DOHH2 (cell line): ENCODE data around the gene PRKCD.

ENCODE experiments used
- H3F3A ChIP-seq: fragments of 200-600 bp; sonication (generic), shearing (Covaris generic); 2 replicates; pipeline ENCODE4 v1.6.0; 2016; ENCODE audit warnings: antibody characterized with exemption, mild to moderate bottlenecking; ENCODE audit not compliant: control insufficient read depth, insufficient read depth
- H3K27ac ChIP-seq: fragments of 200-600 bp; sonication (generic); 2 replicates; pipeline ENCODE4 v1.5.1; 2014; ENCODE audit warnings: low read depth, mild to moderate bottlenecking, low read length, moderate library complexity
- H3K27me3 ChIP-seq: fragments of 200-600 bp; sonication (generic); 2 replicates; pipeline ENCODE4 v1.6.1; 2014; ENCODE audit warnings: mild to moderate bottlenecking, low read length, mixed read lengths; ENCODE audit not compliant: control insufficient read depth
- H3K36me3 ChIP-seq: fragments of 200-600 bp; sonication (generic); 2 replicates; pipeline ENCODE4 v1.6.1; 2014; ENCODE audit warnings: mild to moderate bottlenecking, low read length, moderate library complexity, mixed read lengths; ENCODE audit not compliant: control insufficient read depth
- H3K4me1 ChIP-seq: fragments of 200-600 bp; sonication (generic); 2 replicates; pipeline ENCODE4 v1.6.1; 2014; ENCODE audit warnings: mild to moderate bottlenecking, low read length, mixed read lengths; ENCODE audit not compliant: control insufficient read depth
- H3K4me2 ChIP-seq: fragments of 200-600 bp; sonication (generic); 2 replicates; pipeline ENCODE4 v1.6.0; 2014; ENCODE audit warnings: mild to moderate bottlenecking, low read length, moderate library complexity
- H3K4me3 ChIP-seq: fragments of 200-600 bp; sonication (generic); 2 replicates; pipeline ENCODE4 v1.5.1; 2014; ENCODE audit warnings: mild to moderate bottlenecking, low read length, mixed read lengths
- H3K79me2 ChIP-seq: fragments of 200-600 bp; sonication (generic); 2 replicates; pipeline ENCODE4 v1.6.1; 2014; ENCODE audit warnings: mild to moderate bottlenecking, low read length, mixed read lengths; ENCODE audit not compliant: control insufficient read depth
- H3K9me2 ChIP-seq: fragments of 200-600 bp; sonication (generic); replicated peaks from 2 replicates; pipeline ENCODE4 v1.6.1; 2014; ENCODE audit warnings: mild to moderate bottlenecking, low read length, mixed read lengths; ENCODE audit not compliant: control insufficient read depth
- H3K9me3 ChIP-seq: fragments of 200-600 bp; sonication (generic); 2 replicates; pipeline ENCODE4 v1.6.1; 2014; ENCODE audit warnings: antibody characterized with exemption, low read length, mixed read lengths; ENCODE audit not compliant: control insufficient read depth, insufficient read depth
- H4K20me1 ChIP-seq: fragments of 200-600 bp; sonication (generic); 2 replicates; pipeline ENCODE4 v1.6.0; 2014; ENCODE audit warnings: low read depth, mild to moderate bottlenecking, antibody characterized with exemption, low read length, moderate library complexity; ENCODE audit not compliant: control insufficient read depth, insufficient read depth
- EZH2phosphoT487 ChIP-seq: fragments of 200-600 bp; sonication (generic); IDR thresholded peaks from 2 replicates; pipeline ENCODE4 v1.6.1; 2017; ENCODE audit warnings: borderline replicate concordance, mild to moderate bottlenecking, antibody characterized with exemption, low read length, moderate library complexity, mixed read lengths
- TF ChIP-seq, protein P1 (sequence below): fragments of 200-600 bp; sonication (generic); IDR thresholded peaks from one replicate; pipeline ENCODE4 v1.5.1; 2014; ENCODE audit warnings: antibody characterized with exemption, mild to moderate bottlenecking, low read depth, low read length; ENCODE audit not compliant: poor library complexity, severe bottlenecking

Gene PRKCD

DNA sequence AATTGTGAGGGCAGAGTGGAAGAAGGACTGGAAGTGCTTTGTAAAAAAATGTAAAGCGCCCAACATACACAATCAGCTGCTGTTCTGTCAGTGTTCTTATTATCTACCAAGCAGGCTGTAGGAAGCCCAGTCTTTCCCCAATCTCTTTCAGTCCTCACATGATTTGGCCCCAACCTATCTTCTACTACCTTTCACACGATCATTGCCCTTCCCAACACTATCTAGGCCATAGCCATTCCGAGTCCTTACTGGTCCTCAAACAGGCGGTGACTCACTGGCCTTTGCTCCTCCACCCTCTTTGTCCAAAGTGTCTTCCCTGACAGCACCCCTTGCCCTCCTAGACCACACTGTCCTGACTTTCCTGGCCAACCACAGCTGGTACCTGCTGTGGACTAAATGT lies 29.9 kb upstream of the PRKCD start:
- TF ChIP-seq EZH2phosphoT487 = no peak
- TF ChIP-seq, protein P1, sequence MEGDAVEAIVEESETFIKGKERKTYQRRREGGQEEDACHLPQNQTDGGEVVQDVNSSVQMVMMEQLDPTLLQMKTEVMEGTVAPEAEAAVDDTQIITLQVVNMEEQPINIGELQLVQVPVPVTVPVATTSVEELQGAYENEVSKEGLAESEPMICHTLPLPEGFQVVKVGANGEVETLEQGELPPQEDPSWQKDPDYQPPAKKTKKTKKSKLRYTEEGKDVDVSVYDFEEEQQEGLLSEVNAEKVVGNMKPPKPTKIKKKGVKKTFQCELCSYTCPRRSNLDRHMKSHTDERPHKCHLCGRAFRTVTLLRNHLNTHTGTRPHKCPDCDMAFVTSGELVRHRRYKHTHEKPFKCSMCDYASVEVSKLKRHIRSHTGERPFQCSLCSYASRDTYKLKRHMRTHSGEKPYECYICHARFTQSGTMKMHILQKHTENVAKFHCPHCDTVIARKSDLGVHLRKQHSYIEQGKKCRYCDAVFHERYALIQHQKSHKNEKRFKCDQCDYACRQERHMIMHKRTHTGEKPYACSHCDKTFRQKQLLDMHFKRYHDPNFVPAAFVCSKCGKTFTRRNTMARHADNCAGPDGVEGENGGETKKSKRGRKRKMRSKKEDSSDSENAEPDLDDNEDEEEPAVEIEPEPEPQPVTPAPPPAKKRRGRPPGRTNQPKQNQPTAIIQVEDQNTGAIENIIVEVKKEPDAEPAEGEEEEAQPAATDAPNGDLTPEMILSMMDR = no peak
- H3K36me3 ChIP-seq = peaks cover 29% of the 10 kb centered on the region
- peak overlapping the region; percentile 65 for H3K27ac ChIP-seq

DNA sequence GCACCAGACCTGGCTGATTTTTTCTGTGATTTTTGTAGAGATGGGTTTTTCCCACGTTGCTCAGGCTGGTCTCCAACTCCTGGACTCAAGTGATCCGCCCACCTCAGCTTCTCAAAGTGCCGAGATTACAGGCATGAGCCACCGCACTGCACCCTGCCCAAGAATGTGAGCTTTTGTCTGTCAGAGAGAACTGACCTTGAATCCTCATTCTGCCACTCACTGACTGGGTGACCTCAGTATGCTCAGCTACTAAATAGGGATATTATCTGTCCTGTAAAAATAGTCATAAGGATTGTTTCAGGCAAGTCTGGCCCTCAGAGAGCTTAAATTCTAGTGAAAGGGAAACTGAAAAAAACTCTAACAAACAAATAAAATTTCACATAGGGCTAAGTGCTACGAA lies 28.7 kb upstream of the PRKCD start:
- H3K36me3 ChIP-seq = peaks cover 19% of the 10 kb centered on the region
- peaks cover 38% of the 10 kb centered on the region for H3K4me1 ChIP-seq
- TF ChIP-seq, protein P1 = no peak
- TF ChIP-seq EZH2phosphoT487 = no peak
- no peaks in the 10 kb centered on the region for H4K20me1 ChIP-seq
- no peaks in the 10 kb centered on the region for H3K27me3 ChIP-seq
- peaks cover 38% of the 10 kb centered on the region for H3K79me2 ChIP-seq
- no peaks in the 10 kb centered on the region for H3K9me3 ChIP-seq
- H3K9me2 ChIP-seq = no peaks in the 10 kb centered on the region
- no peaks in the 10 kb centered on the region for H3F3A ChIP-seq
- no peak overlapping the region for H3K4me3 ChIP-seq
- no peak overlapping the region for H3K4me2 ChIP-seq
- H3K27ac ChIP-seq = no peak overlapping the region

More for the DNA sequence above, 29.9 kb upstream of the PRKCD start:
- Histone ChIP-seq H4K20me1 (no peaks in the 10 kb centered on the region), H3K4me2 (peak overlapping the region; percentile 89), H3K9me2 (no peaks in the 10 kb centered on the region), H3K9me3 (no peaks in the 10 kb centered on the region), H3K4me1 (peaks cover 32% of the 10 kb centered on the region), H3K4me3 (peak overlapping the region; percentile 92), H3K27me3 (no peaks in the 10 kb centered on the region), H3F3A (no peaks in the 10 kb centered on the region), H3K79me2 (peaks cover 46% of the 10 kb centered on the region)

DNA sequence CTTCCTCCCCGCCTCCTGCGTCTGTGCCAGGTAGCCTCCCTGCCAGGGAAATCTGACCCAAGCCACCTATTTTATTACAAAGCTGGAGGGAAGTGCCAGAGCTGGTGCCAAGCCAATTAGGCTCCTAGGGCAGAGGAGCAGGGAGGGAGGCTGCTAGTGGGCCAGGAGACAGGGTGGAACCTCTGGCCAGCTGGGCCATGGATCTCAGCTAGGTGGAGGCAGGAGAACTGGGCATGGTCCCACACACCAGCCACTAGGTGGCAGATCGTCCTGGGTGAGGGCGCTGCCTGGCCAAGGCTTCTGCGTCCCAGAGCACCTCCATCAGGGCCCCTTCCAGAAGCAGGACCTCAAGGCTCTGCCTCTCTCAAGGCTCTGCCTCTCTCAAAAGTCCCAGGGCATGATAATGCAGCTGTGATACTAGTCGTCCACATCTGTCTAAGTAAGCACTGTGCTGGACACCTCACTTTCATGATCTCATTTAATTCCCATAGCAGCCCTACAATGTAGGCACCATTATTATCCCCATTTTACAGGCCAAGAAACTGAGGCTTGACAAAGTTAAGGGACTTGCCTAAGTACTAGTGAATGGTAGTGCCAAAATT lies 26.3 kb upstream of the PRKCD start:
- no peaks in the 10 kb centered on the region for H3K9me3 ChIP-seq
- no peaks in the 10 kb centered on the region for H4K20me1 ChIP-seq
- TF ChIP-seq, protein P1 = peak; percentile 97
- no peak for TF ChIP-seq EZH2phosphoT487
- H3K27me3 ChIP-seq = no peaks in the 10 kb centered on the region
- peaks cover 34% of the 10 kb centered on the region for H3K4me1 ChIP-seq
- peaks cover 4% of the 10 kb centered on the region for H3K36me3 ChIP-seq
- no peaks in the 10 kb centered on the region for H3K9me2 ChIP-seq
- no peak overlapping the region for H3K27ac ChIP-seq
- no peaks in the 10 kb centered on the region for H3F3A ChIP-seq
- peaks cover 15% of the 10 kb centered on the region for H3K79me2 ChIP-seq
- H3K4me3 ChIP-seq = no peak overlapping the region
- no peak overlapping the region for H3K4me2 ChIP-seq
